GM06990 (cell line): ENCODE data around the gene LRP3.
"Not testable (repeated sequence)": the region's sequence is repeated elsewhere in the genome, so short reads cannot be mapped to it uniquely, and the experiment has no call there.

ENCODE experiments used
- DNase-seq: peaks from one replicate; pipeline ENCODE4 v3.0.0-alpha.2; 2011; ENCODE audit not compliant: insufficient read length; ENCODE audit errors: extremely low read depth
- H3K27me3 ChIP-seq: replicated peaks from 2 replicates; pipeline ENCODE4 v1.6.0; 2011; ENCODE audit warnings: low read length; ENCODE audit not compliant: control insufficient read depth, insufficient read depth
- H3K36me3 ChIP-seq: 2 replicates; pipeline ENCODE4 v1.5.1; 2011; ENCODE audit warnings: low read length; ENCODE audit not compliant: control insufficient read depth, insufficient read depth
- H3K4me3 ChIP-seq: replicated peaks from 2 replicates; pipeline ENCODE4 v1.5.1; 2011; ENCODE audit warnings: low read depth, mild to moderate bottlenecking, control low read depth, low read length
- CTCF ChIP-seq: IDR thresholded peaks from 2 replicates; pipeline ENCODE4 v1.5.1; 2011; ENCODE audit warnings: low read length, control low read depth, mild to moderate bottlenecking, inconsistent platforms; ENCODE audit not compliant: insufficient read depth, poor library complexity, severe bottlenecking

The LRP3 gene

GRCh38 chr19:33186431-33187182 is 7.5 kb upstream of the LRP3 start:
- no peak for DNase-seq
- Histone ChIP-seq H3K4me3 (no peak overlapping the region), H3K27me3 (no peaks in the 10 kb centered on the region; the same call in 1 of the 2 replicates), H3K36me3 (no peaks in the 10 kb centered on the region)
- no peak for TF ChIP-seq CTCF

GRCh38 chr19:33187183-33187540 is 7.0 kb upstream of the LRP3 start:
- TF ChIP-seq CTCF, result no peak
- Histone ChIP-seq H3K36me3 (no peaks in the 10 kb centered on the region), H3K4me3 (no peak overlapping the region), H3K27me3 (no peaks in the 10 kb centered on the region; the same call in 1 of the 2 replicates)
- no peak for DNase-seq

GRCh38 chr19:33189453-33189852 is 4.7 kb upstream of the LRP3 start:
- TF ChIP-seq CTCF, result no peak
- DNase-seq, result no peak
- H3K27me3 ChIP-seq, result no peaks in the 10 kb centered on the region; the same call in none of the 2 replicates
- no peaks in the 10 kb centered on the region for H3K36me3 ChIP-seq
- no peak overlapping the region for H3K4me3 ChIP-seq

- H3K36me3 ChIP-seq, DNase-seq, H3K27me3 ChIP-seq, H3K4me3 ChIP-seq: not testable (repeated sequence)
These were observed 3.0 kb upstream of the LRP3 start for GRCh38 chr19:33191092-33191491.

- DNase-seq, result no peak
- H3K27me3 ChIP-seq, result no peaks in the 10 kb centered on the region; the same call in none of the 2 replicates
- no peaks in the 10 kb centered on the region for H3K36me3 ChIP-seq
- no peak for TF ChIP-seq CTCF
- no peak overlapping the region for H3K4me3 ChIP-seq
These were observed 2.6 kb upstream of the LRP3 start for GRCh38 chr19:33191501-33191900.

- no peak for DNase-seq
- TF ChIP-seq CTCF, result peak; percentile 31
- H3K4me3 ChIP-seq, result no peak overlapping the region
- H3K27me3 ChIP-seq, result no peaks in the 10 kb centered on the region; the same call in none of the 2 replicates
- no peaks in the 10 kb centered on the region for H3K36me3 ChIP-seq
These were observed 2.1 kb upstream of the LRP3 start for GRCh38 chr19:33192010-33192409.
